H9 (cell line): ENCODE measurements around the gene CAMK2B. TPM values are rescaled to one million over a fixed set of nuclear protein-coding genes. Genes with fewer than 3 reads are reported as not detected.

ENCODE experiments used
- DNase-seq: peaks from one replicate; pipeline ENCODE4 v3.0.0-alpha.2; 2017
- H2AFZ ChIP-seq: one replicate; pipeline ENCODE4 v1.6.1; 2013; ENCODE audit warnings: mild to moderate bottlenecking, low read length, control low read depth, moderate library complexity
- H2AK5ac ChIP-seq: 2 replicates; pipeline ENCODE4 v1.6.1; 2013; ENCODE audit warnings: low read length, control low read depth, mixed read lengths; ENCODE audit not compliant: insufficient read length
- H2BK120ac ChIP-seq: one replicate; pipeline ENCODE4 v1.6.1; 2013; ENCODE audit warnings: low read depth, mild to moderate bottlenecking, low read length, control low read depth, inconsistent platforms; ENCODE audit not compliant: poor library complexity, severe bottlenecking
- H2BK12ac ChIP-seq: 2 replicates; pipeline ENCODE4 v1.6.1; 2013; ENCODE audit warnings: low read length, control low read depth, mixed read lengths, low read depth; ENCODE audit not compliant: insufficient read length
- H2BK15ac ChIP-seq: 2 replicates; pipeline ENCODE4 v1.6.1; 2013; ENCODE audit warnings: low read depth, low read length, control low read depth
- H2BK20ac ChIP-seq: one replicate; pipeline ENCODE4 v1.6.1; 2013; ENCODE audit warnings: low read depth, mild to moderate bottlenecking, low read length, control low read depth, inconsistent platforms; ENCODE audit not compliant: poor library complexity, severe bottlenecking
- H2BK5ac ChIP-seq: 2 replicates; pipeline ENCODE4 v1.6.1; 2013; ENCODE audit warnings: low read length, control low read depth, mixed read lengths; ENCODE audit not compliant: insufficient read length
- H3K14ac ChIP-seq: 2 replicates; pipeline ENCODE4 v1.6.1; 2013; ENCODE audit warnings: low read length, control low read depth; ENCODE audit not compliant: insufficient read depth
- H3K18ac ChIP-seq: 2 replicates; pipeline ENCODE4 v1.6.1; 2013; ENCODE audit warnings: low read depth, mild to moderate bottlenecking, mixed read lengths, low read length, control low read depth; ENCODE audit not compliant: insufficient read length
- H3K23ac ChIP-seq: 2 replicates; pipeline ENCODE4 v1.6.1; 2013; ENCODE audit warnings: low read length, control low read depth, mixed read lengths, low read depth; ENCODE audit not compliant: insufficient read length
- H3K23me2 ChIP-seq: 2 replicates; pipeline ENCODE4 v1.6.1; 2013; ENCODE audit warnings: low read depth, mild to moderate bottlenecking, mixed read lengths, low read length, control low read depth; ENCODE audit not compliant: insufficient read length, poor library complexity, severe bottlenecking
- H3K27ac ChIP-seq: 2 replicates; pipeline ENCODE4 v1.5.1; 2013; ENCODE audit warnings: low read length, control low read depth, mixed read lengths, low read depth; ENCODE audit not compliant: insufficient read length
- H3K27me3 ChIP-seq: 2 replicates; pipeline ENCODE4 v1.6.1; 2013; ENCODE audit warnings: low read length, control low read depth, inconsistent platforms; ENCODE audit not compliant: insufficient read depth
- H3K4ac ChIP-seq: 2 replicates; pipeline ENCODE4 v1.6.1; 2013; ENCODE audit warnings: low read depth, mild to moderate bottlenecking, control low read depth, inconsistent platforms, low read length, moderate library complexity
- H3K4me1 ChIP-seq: 2 replicates; pipeline ENCODE4 v1.6.1; 2013; ENCODE audit warnings: low read length, control low read depth, inconsistent platforms; ENCODE audit not compliant: insufficient read depth
- H3K4me2 ChIP-seq: 2 replicates; pipeline ENCODE4 v1.6.1; 2013; ENCODE audit warnings: low read length, control low read depth, mixed read lengths; ENCODE audit not compliant: insufficient read length, insufficient read depth
- H3K56ac ChIP-seq: 2 replicates; pipeline ENCODE4 v1.6.1; 2013; ENCODE audit warnings: low read depth, mild to moderate bottlenecking, mixed read lengths, low read length, control low read depth; ENCODE audit not compliant: insufficient read length
- H3K79me1 ChIP-seq: 2 replicates; pipeline ENCODE4 v1.6.1; 2013; ENCODE audit warnings: low read depth, mild to moderate bottlenecking, moderate library complexity, low read length, control low read depth, inconsistent platforms; ENCODE audit not compliant: insufficient read depth, poor library complexity, severe bottlenecking
- H3K79me2 ChIP-seq: 2 replicates; pipeline ENCODE4 v1.6.1; 2013; ENCODE audit warnings: low read length, control low read depth, inconsistent platforms; ENCODE audit not compliant: insufficient read depth
- H3K9ac ChIP-seq: 2 replicates; pipeline ENCODE4 v1.6.1; 2013; ENCODE audit warnings: low read length, control low read depth, mixed read lengths; ENCODE audit not compliant: insufficient read length; ENCODE audit errors: extremely low read depth
- H3K9me3 ChIP-seq: one replicate; pipeline ENCODE4 v1.6.1; 2013; ENCODE audit warnings: low read depth, low read length, inconsistent platforms; ENCODE audit not compliant: control insufficient read depth
- H3T11ph ChIP-seq: one replicate; pipeline ENCODE4 v1.6.1; 2013; ENCODE audit warnings: mild to moderate bottlenecking, low read length, control low read depth, inconsistent platforms
- H4K20me1 ChIP-seq: one replicate; pipeline ENCODE4 v1.6.1; 2013; ENCODE audit not compliant: control insufficient read depth, insufficient read length, insufficient read depth
- H4K5ac ChIP-seq: 2 replicates; pipeline ENCODE4 v1.6.1; 2013; ENCODE audit warnings: low read depth, mild to moderate bottlenecking, mixed read lengths, low read length, control low read depth; ENCODE audit not compliant: insufficient read length
- H4K8ac ChIP-seq: replicated peaks from 2 replicates; pipeline ENCODE4 v1.6.1; 2013; ENCODE audit warnings: low read length, control low read depth, mixed read lengths, low read depth; ENCODE audit not compliant: insufficient read length
- H4K91ac ChIP-seq: 2 replicates; pipeline ENCODE4 v1.6.1; 2013; ENCODE audit warnings: low read depth, mild to moderate bottlenecking, moderate library complexity, mixed read lengths, low read length, control low read depth; ENCODE audit not compliant: insufficient read length
- H3K27ac Mint-ChIP-seq, 3 experiments: 2 replicates in 2 of 3; 3 replicates in 1 of 3; pipeline ENCODE4 v1.8.0; 2020 to 2021; ENCODE audit warnings: mixed read lengths in 3 of 3, mild to moderate bottlenecking in 1 of 3, moderate library complexity in 1 of 3
- H3K27me3 Mint-ChIP-seq: 2 replicates; pipeline ENCODE4 v1.8.0; 2021; ENCODE audit warnings: low read depth, mild to moderate bottlenecking, moderate library complexity, mixed read lengths
- H3K36me3 Mint-ChIP-seq, 3 experiments: 2 replicates in 2 of 3; 3 replicates in 1 of 3; pipeline ENCODE4 v1.8.0; 2020 to 2021; ENCODE audit warnings: low read depth in 3 of 3, mixed read lengths in 3 of 3; ENCODE audit not compliant: insufficient read depth in 1 of 3
- H3K4me1 Mint-ChIP-seq, 2 experiments: 2 replicates each; pipeline ENCODE4 v1.8.0; 2020; ENCODE audit warnings: mixed read lengths in 2 of 2
- H3K4me3 Mint-ChIP-seq, 2 experiments: 2 replicates in 1 of 2; 3 replicates in 1 of 2; pipeline ENCODE4 v1.8.0; 2020 to 2021; ENCODE audit warnings: mild to moderate bottlenecking in 2 of 2, mixed read lengths in 2 of 2, moderate library complexity in 1 of 2
- H3K9me3 Mint-ChIP-seq, 2 experiments: 2 replicates in 1 of 2; 3 replicates in 1 of 2; pipeline ENCODE4 v1.8.0; 2020; ENCODE audit warnings: mild to moderate bottlenecking in 2 of 2, mixed read lengths in 2 of 2, moderate library complexity in 1 of 2
- CTCF ChIP-seq: fragments of 200-600 bp; sonication (generic); conservative IDR thresholded peaks from 3 replicates; pipeline ENCODE4 v1.8.0; 2021; ENCODE audit warnings: antibody characterized with exemption, mild to moderate bottlenecking
- WGBS: extraction: QIAGEN DNeasy Blood & Tissue Kit; methylation state at CpG from one replicate; pipeline ENCODE4 v1.1.7; 2013; ENCODE audit warnings: missing lambda C conversion rate, low lambda C conversion rate, mixed read lengths; ENCODE audit not compliant: insufficient read length; ENCODE audit errors: extremely low coverage; 5-methylcytosine and 5-hydroxymethylcytosine counted together
- total RNA-seq: library from RNA; stranded (reverse); gene quantifications from 2 replicates; pipeline ENCODE4 v1.2.1, GENCODE V29; 2021

Gene CAMK2B
- total RNA-seq, 1 experiment from 2014 or later: 0.17 TPM

- H3K4me1 Mint-ChIP-seq: peaks cover 0 to 8% of the 10 kb centered on the region in 2 experiments; a peak in 1 of 4 replicates
- no peak overlapping the region for H2BK20ac ChIP-seq
- H2AFZ ChIP-seq: no peak overlapping the region
- no peaks in the 10 kb centered on the region for H3K23me2 ChIP-seq
- H3K14ac ChIP-seq: no peak overlapping the region
- H4K5ac ChIP-seq: no peak overlapping the region
- no peak for DNase-seq
- H3K9me3 ChIP-seq: no peaks in the 10 kb centered on the region
- no peak overlapping the region for H3K9ac ChIP-seq
- H3K18ac ChIP-seq: no peak overlapping the region
- no peaks in the 10 kb centered on the region for H3K79me2 ChIP-seq
- no peaks in the 10 kb centered on the region; a peak in 1 of 5 replicates for H3K9me3 Mint-ChIP-seq
- H3T11ph ChIP-seq: no peak overlapping the region
- H2BK15ac ChIP-seq: no peak overlapping the region
- no peak overlapping the region for H2BK12ac ChIP-seq
- H3K36me3 Mint-ChIP-seq: no peaks in the 10 kb centered on the region
- H3K27ac Mint-ChIP-seq: no peak overlapping the region
- no peak overlapping the region for H3K23ac ChIP-seq
- H3K27me3 Mint-ChIP-seq: peaks cover 54% of the 10 kb centered on the region
- no peak overlapping the region for H2BK5ac ChIP-seq
- H2AK5ac ChIP-seq: no peak overlapping the region
- no peak overlapping the region for H3K56ac ChIP-seq
- no peak overlapping the region for H4K8ac ChIP-seq
- no peak overlapping the region for H3K4me2 ChIP-seq
- H3K4ac ChIP-seq: no peak overlapping the region
- no peaks in the 10 kb centered on the region for H4K20me1 ChIP-seq
- no peak overlapping the region for H3K4me3 Mint-ChIP-seq
- H3K27me3 ChIP-seq: peaks cover 1% of the 10 kb centered on the region; the same call in 1 of the 2 replicates
- no peaks in the 10 kb centered on the region for H3K79me1 ChIP-seq
- H4K91ac ChIP-seq: no peak overlapping the region
- no peaks in the 10 kb centered on the region for H3K4me1 ChIP-seq
- H2BK120ac ChIP-seq: no peak overlapping the region
- H3K27ac ChIP-seq: no peak overlapping the region
- WGBS: no CpG with 5 or more reads among the region's 10 CpGs
- no peak for TF ChIP-seq CTCF
Measured at GRCh38 chr7:44269417-44269816, 56.0 kb downstream of the CAMK2B start.
